Measurements from ENCODE around the gene DPP6. TPM values are rescaled to one million over a fixed set of nuclear protein-coding genes. Genes with fewer than 3 reads are reported as not detected.

DPP6 gene
- total and polyA plus RNA-seq, 2 donors (not counting 1 experiment from before 2014, with no cell fraction given): not detected

- CTCF ChIA-PET: no interaction called here
- no peak for TF ChIP-seq CTCF (IDR thresholded peaks at IDR 0.05)
- no peak for TF ChIP-seq EZH2 (IDR thresholded peaks at IDR 0.05; ENCODE audit: borderline replicate concordance, insufficient read depth, low read depth, low read length, poor library complexity, severe bottlenecking)
- WGBS (ENCODE audit: insufficient coverage): 100% methylated on average over 2 of the region's 4 CpGs
- Histone ChIP-seq H3K36me3 (replicated peaks in 1 of 2; ENCODE audit: control extremely low read depth in 1 of 2, control insufficient read depth in 1 of 2, extremely low read depth in 1 of 2, insufficient read depth in 2 of 2, low read length in 1 of 2) (no peaks in the 10 kb centered on the region), H2AFZ (ENCODE audit: insufficient read depth, low read depth, low read length, poor library complexity, severe bottlenecking) (no peak overlapping the region), H3K27ac (ENCODE audit: low read length in 2 of 2) (no peak overlapping the region), H3K27me3 (replicated peaks in 1 of 4; ENCODE audit: control extremely low read depth in 1 of 4, control insufficient read depth in 3 of 4, insufficient read depth in 4 of 4, low read length in 3 of 4) (no peaks in the 10 kb centered on the region), H3K4me3 (ENCODE audit: control extremely low read depth in 1 of 5, extremely low read depth in 1 of 5, insufficient read depth in 1 of 5, low read depth in 2 of 5, low read length in 4 of 5) (no peak overlapping the region), H3K4me1 (ENCODE audit: control insufficient read depth in 2 of 2, insufficient read depth in 2 of 2, low read length in 2 of 2) (no peaks in the 10 kb centered on the region), H3K9me3 (ENCODE audit: control extremely low read depth in 1 of 3, control insufficient read depth in 2 of 3, insufficient read depth in 1 of 3, low read length in 2 of 3) (peaks cover 0 to 13% (median 0%) of the 10 kb centered on the region in 3 donors), H3K9ac (ENCODE audit: low read length) (no peak overlapping the region), H4K20me1 (ENCODE audit: control insufficient read depth, insufficient read depth, low read length, poor library complexity, severe bottlenecking) (no peaks in the 10 kb centered on the region), H3K79me2 (ENCODE audit: control insufficient read depth, insufficient read depth, low read length) (no peaks in the 10 kb centered on the region), H3K4me2 (replicated peaks; ENCODE audit: low read depth, low read length, poor library complexity, severe bottlenecking) (no peak overlapping the region)
- Mint-ChIP-seq H3K4me3 (no peak overlapping the region), H3K27ac (no peak overlapping the region), H3K27me3 (no peaks in the 10 kb centered on the region), H3K4me1 (no peaks in the 10 kb centered on the region), H3K9me3 (ENCODE audit: insufficient read depth) (peaks cover 2% of the 10 kb centered on the region)
- ATAC-seq (ENCODE audit: low read depth) (no peak), DNase-seq (no peak)
- POLR2A ChIA-PET: no interaction called here
- intact Hi-C loops (cut with micrococcal nuclease): no loop called here
Measured at GRCh38 chr7:154489897-154490296, 437.7 kb downstream of the DPP6 start.

GRCh38 chr7:154493594-154493993 lies 441.4 kb downstream of the DPP6 start:
- Mint-ChIP-seq H3K4me3 (no peak overlapping the region), H3K9me3 (ENCODE audit: insufficient read depth) (peaks cover 2% of the 10 kb centered on the region), H3K27me3 (no peaks in the 10 kb centered on the region), H3K4me1 (no peaks in the 10 kb centered on the region), H3K27ac (no peak overlapping the region)
- Histone ChIP-seq H3K4me3 (ENCODE audit: control extremely low read depth in 1 of 5, extremely low read depth in 1 of 5, insufficient read depth in 1 of 5, low read depth in 2 of 5, low read length in 4 of 5) (no peak overlapping the region), H3K9me3 (ENCODE audit: control extremely low read depth in 1 of 3, control insufficient read depth in 2 of 3, insufficient read depth in 1 of 3, low read length in 2 of 3) (peaks cover 0 to 6% (median 0%) of the 10 kb centered on the region in 3 donors), H3K4me2 (replicated peaks; ENCODE audit: low read depth, low read length, poor library complexity, severe bottlenecking) (no peak overlapping the region), H4K20me1 (ENCODE audit: control insufficient read depth, insufficient read depth, low read length, poor library complexity, severe bottlenecking) (no peaks in the 10 kb centered on the region), H2AFZ (ENCODE audit: insufficient read depth, low read depth, low read length, poor library complexity, severe bottlenecking) (no peak overlapping the region), H3K27me3 (replicated peaks in 1 of 4; ENCODE audit: control extremely low read depth in 1 of 4, control insufficient read depth in 3 of 4, insufficient read depth in 4 of 4, low read length in 3 of 4) (no peaks in the 10 kb centered on the region), H3K4me1 (ENCODE audit: control insufficient read depth in 2 of 2, insufficient read depth in 2 of 2, low read length in 2 of 2) (no peaks in the 10 kb centered on the region), H3K36me3 (replicated peaks in 1 of 2; ENCODE audit: control extremely low read depth in 1 of 2, control insufficient read depth in 1 of 2, extremely low read depth in 1 of 2, insufficient read depth in 2 of 2, low read length in 1 of 2) (no peaks in the 10 kb centered on the region), H3K27ac (ENCODE audit: low read length in 2 of 2) (no peak overlapping the region), H3K9ac (ENCODE audit: low read length) (no peak overlapping the region), H3K79me2 (ENCODE audit: control insufficient read depth, insufficient read depth, low read length) (no peaks in the 10 kb centered on the region)
- intact Hi-C loops (cut with micrococcal nuclease): no loop called here
- CTCF ChIA-PET: no interaction called here
- DNase-seq (no peak), ATAC-seq (ENCODE audit: low read depth) (no peak)
- POLR2A ChIA-PET: no interaction called here
- TF ChIP-seq CTCF (IDR thresholded peaks at IDR 0.05) (no peak), EZH2 (IDR thresholded peaks at IDR 0.05; ENCODE audit: borderline replicate concordance, insufficient read depth, low read depth, low read length, poor library complexity, severe bottlenecking) (no peak)
- 82% methylated on average over 2 of the region's 5 CpGs for WGBS (ENCODE audit: insufficient coverage)

Data from B cell (primary cell).